ENCODE data around the gene KLK7. TPM values are rescaled to one million over a fixed set of nuclear protein-coding genes. Genes with fewer than 3 reads are reported as not detected.
A peak's percentile ranks its signal among the peaks of the same experiment; 100 is the strongest.

The KLK7 gene
- total RNA-seq, 1 experiment from 2014 or later: 3.6 TPM

- Histone ChIP-seq H3F3A (ENCODE audit: low read length, unreplicated experiment) (no peaks in the 10 kb centered on the region), H3K4me3 (ENCODE audit: low read length) (no peak overlapping the region), H3K9ac (ENCODE audit: low read length) (no peak overlapping the region), H2AFZ (ENCODE audit: low read length) (no peak overlapping the region), H3K27ac (ENCODE audit: low read length) (no peak overlapping the region), H3K9me2 (replicated peaks; ENCODE audit: low read length) (no peaks in the 10 kb centered on the region), H3K27me3 (ENCODE audit: low read length) (no peaks in the 10 kb centered on the region), H3K4me1 (ENCODE audit: insufficient read depth, low read length) (peaks cover 21% of the 10 kb centered on the region), H3K4me2 (ENCODE audit: low read length) (no peak overlapping the region), H3K9me3 (ENCODE audit: low read length) (no peaks in the 10 kb centered on the region), H4K20me1 (ENCODE audit: low read length) (no peaks in the 10 kb centered on the region), H3K36me3 (ENCODE audit: low read depth, low read length) (peaks cover 10% of the 10 kb centered on the region; the same call in 1 of the 2 replicates), H3K79me2 (ENCODE audit: low read length) (no peaks in the 10 kb centered on the region)
- no peak for DNase-seq
- CTCF ChIA-PET: no interaction called here
- intact Hi-C loops (cut with micrococcal nuclease): no loop called here
- no peak for TF ChIP-seq EZH2 (IDR thresholded peaks at IDR 0.05; ENCODE audit: low read length, unreplicated experiment)
- no peak for TF ChIP-seq EZH2phosphoT487 (IDR thresholded peaks at IDR 0.05; ENCODE audit: borderline replicate concordance, low read length)
- no peak for TF ChIP-seq CTCF (conservative IDR thresholded peaks at IDR 0.05; ENCODE audit: low read depth, low read length)
- POLR2A ChIA-PET (ENCODE audit: unreplicated experiment): no interaction called here
- BruUV-seq (replicated peaks): no TSS peak
- no peak for ATAC-seq
Observed at GRCh38 chr19:50962245-50962644, 21.5 kb downstream of the KLK7 start.

- intact Hi-C loops (cut with micrococcal nuclease): no loop called here
- TF ChIP-seq EZH2phosphoT487 (IDR thresholded peaks at IDR 0.05; ENCODE audit: borderline replicate concordance, low read length): no peak
- no peak for TF ChIP-seq CTCF (conservative IDR thresholded peaks at IDR 0.05; ENCODE audit: low read depth, low read length)
- no peak for TF ChIP-seq EZH2 (IDR thresholded peaks at IDR 0.05; ENCODE audit: low read length, unreplicated experiment)
- peak; percentile 85 for ATAC-seq
- H3K4me3 ChIP-seq (ENCODE audit: low read length): no peak overlapping the region
- H3K9ac ChIP-seq (ENCODE audit: low read length): no peak overlapping the region
- H3K27me3 ChIP-seq (ENCODE audit: low read length): no peaks in the 10 kb centered on the region
- H3K79me2 ChIP-seq (ENCODE audit: low read length): no peaks in the 10 kb centered on the region
- peaks cover 10% of the 10 kb centered on the region; the same call in 1 of the 2 replicates for H3K36me3 ChIP-seq (ENCODE audit: low read depth, low read length)
- peaks cover 5% of the 10 kb centered on the region for H3K4me1 ChIP-seq (ENCODE audit: insufficient read depth, low read length)
- H3K4me2 ChIP-seq (ENCODE audit: low read length): peak overlapping the region; percentile 6; the same call in 1 of the 2 replicates
- H3F3A ChIP-seq (ENCODE audit: low read length, unreplicated experiment): no peaks in the 10 kb centered on the region
- H4K20me1 ChIP-seq (ENCODE audit: low read length): no peaks in the 10 kb centered on the region
- CTCF ChIA-PET: no interaction called here
- 0 out of 2 replicates have a peak overlapping the region, but pooled peaks have one; percentile 7 for H2AFZ ChIP-seq (ENCODE audit: low read length)
- no peak overlapping the region for H3K27ac ChIP-seq (ENCODE audit: low read length)
- no TSS peak for BruUV-seq (replicated peaks)
- no peaks in the 10 kb centered on the region for H3K9me2 ChIP-seq (replicated peaks; ENCODE audit: low read length)
- H3K9me3 ChIP-seq (ENCODE audit: low read length): no peaks in the 10 kb centered on the region
- POLR2A ChIA-PET (ENCODE audit: unreplicated experiment): no interaction called here
- peak; percentile 72 for DNase-seq
Observed at GRCh38 chr19:50959731-50960500, 23.8 kb downstream of the KLK7 start.

GRCh38 chr19:50957587-50957986 lies 26.1 kb downstream of the KLK7 start:
- peaks cover 17% of the 10 kb centered on the region for H3K4me1 ChIP-seq (ENCODE audit: insufficient read depth, low read length)
- no peaks in the 10 kb centered on the region for H3K9me2 ChIP-seq (replicated peaks; ENCODE audit: low read length)
- DNase-seq: no peak
- no TSS peak for BruUV-seq (replicated peaks)
- H3K4me3 ChIP-seq (ENCODE audit: low read length): no peak overlapping the region
- CTCF ChIA-PET: no interaction called here
- H3K4me2 ChIP-seq (ENCODE audit: low read length): no peak overlapping the region
- H3K9me3 ChIP-seq (ENCODE audit: low read length): no peaks in the 10 kb centered on the region
- TF ChIP-seq EZH2phosphoT487 (IDR thresholded peaks at IDR 0.05; ENCODE audit: borderline replicate concordance, low read length) (no peak), EZH2 (IDR thresholded peaks at IDR 0.05; ENCODE audit: low read length, unreplicated experiment) (no peak), CTCF (conservative IDR thresholded peaks at IDR 0.05; ENCODE audit: low read depth, low read length) (no peak)
- POLR2A ChIA-PET (ENCODE audit: unreplicated experiment): no interaction called here
- H3K9ac ChIP-seq (ENCODE audit: low read length): no peak overlapping the region
- ATAC-seq: no peak
- intact Hi-C loops (cut with micrococcal nuclease): no loop called here
- no peaks in the 10 kb centered on the region for H4K20me1 ChIP-seq (ENCODE audit: low read length)
- no peaks in the 10 kb centered on the region for H3K79me2 ChIP-seq (ENCODE audit: low read length)
- no peak overlapping the region for H3K27ac ChIP-seq (ENCODE audit: low read length)
- H2AFZ ChIP-seq (ENCODE audit: low read length): no peak overlapping the region
- H3F3A ChIP-seq (ENCODE audit: low read length, unreplicated experiment): no peaks in the 10 kb centered on the region
- H3K27me3 ChIP-seq (ENCODE audit: low read length): no peaks in the 10 kb centered on the region
- peaks cover 4% of the 10 kb centered on the region; the same call in 1 of the 2 replicates for H3K36me3 ChIP-seq (ENCODE audit: low read depth, low read length)

All from PC-3 (cell line).